ENCODE results near the gene MAPKAPK2.

DNA sequence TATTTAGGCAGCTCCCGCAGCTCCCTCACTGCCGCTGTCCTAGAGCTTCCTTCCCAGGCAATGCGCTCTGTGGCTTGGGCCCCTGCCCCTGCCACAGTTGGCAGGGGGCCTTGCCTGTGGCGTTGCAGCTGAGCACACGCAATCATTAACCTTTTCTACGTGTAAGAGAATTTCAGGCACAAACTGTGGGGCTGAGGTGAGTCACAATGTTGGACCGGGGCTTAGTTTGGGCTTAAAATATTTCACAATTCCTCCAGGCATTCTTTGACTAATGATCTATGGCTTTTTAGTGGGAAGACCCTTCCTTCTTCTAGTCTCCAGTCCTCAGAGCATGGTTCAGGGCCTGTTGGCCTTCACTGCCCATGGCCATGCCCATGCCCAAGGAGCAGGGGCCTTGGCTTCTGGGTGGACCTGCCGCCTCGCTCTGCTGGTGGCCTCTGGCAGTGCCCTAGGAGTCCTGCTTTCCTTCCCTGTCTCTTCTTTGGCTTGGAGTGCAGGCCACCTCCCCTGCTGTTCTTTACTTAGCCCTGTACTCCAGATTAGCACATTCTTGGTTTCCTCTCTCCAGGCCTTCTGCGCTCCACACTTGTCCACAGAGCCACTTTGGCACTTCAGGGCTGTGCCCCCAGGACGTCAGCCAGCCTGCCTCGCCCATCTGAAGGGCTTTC lies 39.2 kb downstream of the MAPKAPK2 start:
- TF ChIP-seq POLR2A (IDR thresholded peaks at IDR 0.05; ENCODE audit: low read depth, low read length) (no peak), POLR2AphosphoS5 (IDR thresholded peaks at IDR 0.05; ENCODE audit: low read depth, low read length) (no peak), TAF1 (IDR thresholded peaks at IDR 0.05; ENCODE audit: low read depth, low read length) (no peak), SPI1 (IDR thresholded peaks at IDR 0.05; ENCODE audit: low read depth, low read length) (no peak)
